Measurements from ENCODE around the gene FOXP1.

The FOXP1 gene

GRCh38 chr3:71253169-71253568 is 330.4 kb downstream of the FOXP1 start:
- Histone ChIP-seq H3F3A (ENCODE audit: control insufficient read depth, insufficient read depth) (no peaks in the 10 kb centered on the region), H3K36me3 (ENCODE audit: control insufficient read depth, low read length) (no peaks in the 10 kb centered on the region), H3K27me3 (ENCODE audit: control insufficient read depth, low read length) (no peaks in the 10 kb centered on the region), H3K9me3 (ENCODE audit: control insufficient read depth, insufficient read depth, low read length) (no peaks in the 10 kb centered on the region), H4K20me1 (ENCODE audit: control insufficient read depth, insufficient read depth, low read depth, low read length) (no peaks in the 10 kb centered on the region), H3K4me3 (ENCODE audit: low read length) (no peak overlapping the region), H3K27ac (ENCODE audit: low read depth, low read length) (no peak overlapping the region), H3K4me2 (ENCODE audit: low read length) (no peak overlapping the region), H3K79me2 (ENCODE audit: control insufficient read depth, low read length) (0 out of 2 replicates have a peak, but pooled peaks cover 3% of the 10 kb centered on the region), H3K9me2 (replicated peaks; ENCODE audit: control insufficient read depth, low read length) (no peaks in the 10 kb centered on the region), H3K4me1 (ENCODE audit: control insufficient read depth, low read length) (no peaks in the 10 kb centered on the region)
- TF ChIP-seq, protein P1, sequence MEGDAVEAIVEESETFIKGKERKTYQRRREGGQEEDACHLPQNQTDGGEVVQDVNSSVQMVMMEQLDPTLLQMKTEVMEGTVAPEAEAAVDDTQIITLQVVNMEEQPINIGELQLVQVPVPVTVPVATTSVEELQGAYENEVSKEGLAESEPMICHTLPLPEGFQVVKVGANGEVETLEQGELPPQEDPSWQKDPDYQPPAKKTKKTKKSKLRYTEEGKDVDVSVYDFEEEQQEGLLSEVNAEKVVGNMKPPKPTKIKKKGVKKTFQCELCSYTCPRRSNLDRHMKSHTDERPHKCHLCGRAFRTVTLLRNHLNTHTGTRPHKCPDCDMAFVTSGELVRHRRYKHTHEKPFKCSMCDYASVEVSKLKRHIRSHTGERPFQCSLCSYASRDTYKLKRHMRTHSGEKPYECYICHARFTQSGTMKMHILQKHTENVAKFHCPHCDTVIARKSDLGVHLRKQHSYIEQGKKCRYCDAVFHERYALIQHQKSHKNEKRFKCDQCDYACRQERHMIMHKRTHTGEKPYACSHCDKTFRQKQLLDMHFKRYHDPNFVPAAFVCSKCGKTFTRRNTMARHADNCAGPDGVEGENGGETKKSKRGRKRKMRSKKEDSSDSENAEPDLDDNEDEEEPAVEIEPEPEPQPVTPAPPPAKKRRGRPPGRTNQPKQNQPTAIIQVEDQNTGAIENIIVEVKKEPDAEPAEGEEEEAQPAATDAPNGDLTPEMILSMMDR (IDR thresholded peaks at IDR 0.05; ENCODE audit: low read depth, low read length, poor library complexity, severe bottlenecking): no peak
- TF ChIP-seq EZH2phosphoT487 (IDR thresholded peaks at IDR 0.05; ENCODE audit: borderline replicate concordance, low read length): no peak

GRCh38 chr3:71252466-71252865 is 331.1 kb downstream of the FOXP1 start:
- no peaks in the 10 kb centered on the region for H3K9me2 ChIP-seq (replicated peaks; ENCODE audit: control insufficient read depth, low read length)
- H3K4me1 ChIP-seq (ENCODE audit: control insufficient read depth, low read length): no peaks in the 10 kb centered on the region
- H3K36me3 ChIP-seq (ENCODE audit: control insufficient read depth, low read length): no peaks in the 10 kb centered on the region
- TF ChIP-seq EZH2phosphoT487 (IDR thresholded peaks at IDR 0.05; ENCODE audit: borderline replicate concordance, low read length): no peak
- TF ChIP-seq, protein P1 (IDR thresholded peaks at IDR 0.05; ENCODE audit: low read depth, low read length, poor library complexity, severe bottlenecking): no peak
- 0 out of 2 replicates have a peak, but pooled peaks cover 7% of the 10 kb centered on the region for H3K79me2 ChIP-seq (ENCODE audit: control insufficient read depth, low read length)
- H3K4me2 ChIP-seq (ENCODE audit: low read length): no peak overlapping the region
- H3K27ac ChIP-seq (ENCODE audit: low read depth, low read length): no peak overlapping the region
- H3F3A ChIP-seq (ENCODE audit: control insufficient read depth, insufficient read depth): no peaks in the 10 kb centered on the region
- H3K4me3 ChIP-seq (ENCODE audit: low read length): no peak overlapping the region
- H3K27me3 ChIP-seq (ENCODE audit: control insufficient read depth, low read length): no peaks in the 10 kb centered on the region
- H3K9me3 ChIP-seq (ENCODE audit: control insufficient read depth, insufficient read depth, low read length): no peaks in the 10 kb centered on the region
- H4K20me1 ChIP-seq (ENCODE audit: control insufficient read depth, insufficient read depth, low read depth, low read length): no peaks in the 10 kb centered on the region

GRCh38 chr3:71251156-71251775 is 332.3 kb downstream of the FOXP1 start:
- H3F3A ChIP-seq (ENCODE audit: control insufficient read depth, insufficient read depth): no peaks in the 10 kb centered on the region
- H3K9me3 ChIP-seq (ENCODE audit: control insufficient read depth, insufficient read depth, low read length): no peaks in the 10 kb centered on the region
- no peaks in the 10 kb centered on the region for H3K27me3 ChIP-seq (ENCODE audit: control insufficient read depth, low read length)
- 0 out of 2 replicates have a peak, but pooled peaks cover 7% of the 10 kb centered on the region for H3K79me2 ChIP-seq (ENCODE audit: control insufficient read depth, low read length)
- H3K27ac ChIP-seq (ENCODE audit: low read depth, low read length): no peak overlapping the region
- no peak for TF ChIP-seq EZH2phosphoT487 (IDR thresholded peaks at IDR 0.05; ENCODE audit: borderline replicate concordance, low read length)
- TF ChIP-seq, protein P1 (IDR thresholded peaks at IDR 0.05; ENCODE audit: low read depth, low read length, poor library complexity, severe bottlenecking): no peak
- no peaks in the 10 kb centered on the region for H3K36me3 ChIP-seq (ENCODE audit: control insufficient read depth, low read length)
- H3K4me3 ChIP-seq (ENCODE audit: low read length): no peak overlapping the region
- no peaks in the 10 kb centered on the region for H3K9me2 ChIP-seq (replicated peaks; ENCODE audit: control insufficient read depth, low read length)
- no peaks in the 10 kb centered on the region; the same call in 1 of the 2 replicates for H4K20me1 ChIP-seq (ENCODE audit: control insufficient read depth, insufficient read depth, low read depth, low read length)
- H3K4me2 ChIP-seq (ENCODE audit: low read length): no peak overlapping the region
- H3K4me1 ChIP-seq (ENCODE audit: control insufficient read depth, low read length): no peaks in the 10 kb centered on the region
